Heart right ventricle (tissue), 16 donors: ENCODE results near the gene CCDC85B. TPM values are rescaled to one million over a fixed set of nuclear protein-coding genes. Genes with fewer than 3 reads are reported as not detected.

Source experiments
- ATAC-seq, 8 donors: fragments of 200-7000 bp; cut with Tn5 transposase; one replicate each; pipeline ENCODE4 v1.9.1; 2020; ENCODE audit warnings: mild to moderate bottlenecking in 8 of 8, moderate library complexity in 8 of 8, moderate number of reproducible peaks in 1 of 8
- DNase-seq, 2 donors: peaks; one replicate each; pipeline ENCODE4 v3.0.0-alpha.2; 2020
- H3K27ac ChIP-seq, 10 donors: fragments of 200-600 bp; sonication (generic) in 2 of 10; one replicate each; pipeline versions ENCODE4 v1.5.0 to v1.8.0; 2020 to 2022; ENCODE audit warnings: mild to moderate bottlenecking in 3 of 10
- H3K27me3 ChIP-seq, 7 donors: fragments of 200-600 bp; one replicate each; pipeline ENCODE4 v1.8.0; 2021 to 2022; ENCODE audit warnings: mild to moderate bottlenecking in 2 of 7
- H3K36me3 ChIP-seq, 9 donors: fragments of 200-600 bp; sonication (generic) in 1 of 9; one replicate each; pipeline versions ENCODE4 v1.5.0 to v1.8.0; 2020 to 2022; ENCODE audit warnings: mild to moderate bottlenecking in 2 of 9
- H3K4me1 ChIP-seq, 9 donors: fragments of 200-600 bp; sonication (generic) in 1 of 9; one replicate each; pipeline versions ENCODE4 v1.5.0 to v1.8.0; 2020 to 2022; ENCODE audit warnings: mild to moderate bottlenecking in 4 of 9
- H3K4me3 ChIP-seq, 10 donors: fragments of 200-600 bp; sonication (generic) in 2 of 10; one replicate each; pipeline versions ENCODE4 v1.5.0 to v1.8.0; 2020 to 2022; ENCODE audit warnings: mild to moderate bottlenecking in 7 of 10, moderate library complexity in 2 of 10
- H3K9me3 ChIP-seq, 11 donors: fragments of 200-600 bp in 10 of 11; sonication (generic) in 2 of 11; one replicate each; pipeline versions ENCODE4 v1.5.0 to v1.8.0; 2013 to 2022; ENCODE audit warnings: mild to moderate bottlenecking in 2 of 11, control low read depth in 1 of 11, moderate library complexity in 1 of 11
- WGBS, 2 donors: extraction: QIAGEN DNeasy Blood & Tissue Kit; methylation state at CpG; one replicate each; pipeline ENCODE4 v1.1.7; 2013; ENCODE audit warnings: inconsistent platforms in 1 of 2; 5-methylcytosine and 5-hydroxymethylcytosine counted together
- intact Hi-C, 10 donors: fragments of 100-400 bp; cut with DNase I; formaldehyde crosslinking; loops; one replicate each; pipeline versions ENCODE4 v1.11.1 to v1.14.2; 2022
- polyA plus RNA-seq, 2 donors: library from polyadenylated mRNA; stranded (reverse); fragments of 200-250 nt; gene quantifications; one replicate each; pipeline ENCODE4 v1.2.3, GENCODE V29; 2013
- total RNA-seq, 10 donors: library from RNA; stranded (reverse); fragmentation: NEBNext Ultra II Directional in 3 of 10; extraction: Animal tissue kit (Norgen Biotek cat#: 25700) in 3 of 10; gene quantifications; one replicate each; pipeline versions ENCODE4 v1.2.1 to v1.2.4, GENCODE V29; 2021 to 2023
- TF ChIP-seq, protein P1 (sequence below), 9 donors: fragments of 200-600 bp; sonication (generic) in 2 of 9; IDR thresholded peaks; one replicate each; pipeline versions ENCODE4 v1.5.0 to v1.8.0; 2021 to 2022; ENCODE audit warnings: antibody characterized with exemption in 9 of 9, mild to moderate bottlenecking in 5 of 9, moderate library complexity in 1 of 9
- donor health status: Arrhythmogenic right ventricular cardiomyopathy.
- donor health status: ischemic (EF 13 %, LVEDD 7.1; RV severe dilation, severe dysfunction).
- donor health status: healthy with polysubstance abuse.
- donor health status: DM: no; HTN: yes; CAD: no.
- donor health status: DM: no; HTN: no; CAD: no.
- donor health status: ischemic (EF 25% LVEDD 6.9; RV normal size, moderate dysfunction).
- donor health status: ischemic (EF 25% LVEDD 5.7; RV mildly dilated, moderate dysfunction).
- donor health status: healthy.
- donor health status: DM: yes; HTN: yes; CAD: no.
- donor health status: Ischemic cardiomyopathy.
- donor health status: ischemic (EF 35%, LVEDD 5.7; RV mildly dilated, moderate dysfunction).
- donor health status: nonischemic (EF 11% LVEDD 7.7; RV severe dilation, severe dysfunction).
- donor health status: DM: yes; HTN: yes; CAD: no.
- donor health status: PGD.
- donor health status: ischemic (EF 29% LVEDD 5.4; RV normal size, mild dysfunction).
- donor health status: nonischemic (EF 23%, LVEDD 6.1; RV moderate dilation, normal function).

CCDC85B gene
- total and polyA plus RNA-seq, 12 donors: 22.1 to 69.4 (median 35.4) TPM

DNA sequence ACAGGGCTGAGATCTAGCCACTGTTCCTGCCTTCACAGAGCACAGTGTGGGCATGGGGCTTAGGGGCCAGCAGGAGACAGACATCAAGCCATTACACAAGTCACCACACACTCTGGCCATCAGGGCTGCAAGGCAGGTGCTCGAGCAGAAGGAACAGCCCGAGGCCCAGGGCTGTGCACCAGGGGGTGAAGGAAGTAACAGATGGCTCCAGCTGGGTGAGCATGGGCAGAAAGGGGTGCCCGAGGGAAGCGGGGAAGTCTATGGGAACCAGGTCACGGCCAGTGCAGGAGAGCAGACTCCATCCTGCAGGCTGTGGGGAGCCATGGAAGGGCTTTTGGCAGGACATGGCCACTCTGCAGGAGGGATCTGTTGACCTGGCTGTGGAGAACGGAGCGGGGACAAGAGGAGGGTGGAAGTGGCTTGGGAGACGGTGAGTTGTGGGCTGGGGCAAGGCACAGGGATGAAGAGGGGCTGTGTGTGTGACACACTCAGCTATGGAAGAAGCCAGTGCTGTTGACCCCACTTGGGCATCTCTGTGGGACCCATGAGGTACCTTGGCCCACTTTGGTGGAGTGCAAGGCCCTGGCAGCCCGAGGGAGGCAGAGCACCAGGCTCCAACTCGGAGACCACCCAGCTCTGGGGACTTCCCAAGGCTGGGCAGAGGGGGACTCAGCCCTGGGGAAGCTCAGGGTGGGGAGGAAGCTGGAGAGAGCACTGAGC is 24.8 kb downstream of the CCDC85B start:
- intact Hi-C loops: loop anchor here in 3 of 10 donors (5.0 kb wide), 2 partner anchors 47 to 343 kb away; partner anchors contain the start of genes SART1 (in 2 of the 3), FAM89B (in 1 of the 3) and ZNRD2 (in 1 of the 3)
- 60 to 67% methylated on average over 10 of the region's 10 CpGs for WGBS, 2 donors
- Histone ChIP-seq H3K27ac (peak overlapping the region in 9 of 10 donors; percentile 67 to 99 (median 81)), H3K9me3 (no peaks in the 10 kb centered on the region), H3K27me3 (no peaks in the 10 kb centered on the region), H3K4me3 (peak overlapping the region in 3 of 10 donors; percentile 13 to 29 (median 21)), H3K4me1 (peaks cover 40 to 64% (median 57%) of the 10 kb centered on the region in 9 donors), H3K36me3 (peaks cover 0 to 10% (median 0%) of the 10 kb centered on the region in 9 donors)
- no peak for ATAC-seq
- DNase-seq: no peak
- TF ChIP-seq, protein P1, sequence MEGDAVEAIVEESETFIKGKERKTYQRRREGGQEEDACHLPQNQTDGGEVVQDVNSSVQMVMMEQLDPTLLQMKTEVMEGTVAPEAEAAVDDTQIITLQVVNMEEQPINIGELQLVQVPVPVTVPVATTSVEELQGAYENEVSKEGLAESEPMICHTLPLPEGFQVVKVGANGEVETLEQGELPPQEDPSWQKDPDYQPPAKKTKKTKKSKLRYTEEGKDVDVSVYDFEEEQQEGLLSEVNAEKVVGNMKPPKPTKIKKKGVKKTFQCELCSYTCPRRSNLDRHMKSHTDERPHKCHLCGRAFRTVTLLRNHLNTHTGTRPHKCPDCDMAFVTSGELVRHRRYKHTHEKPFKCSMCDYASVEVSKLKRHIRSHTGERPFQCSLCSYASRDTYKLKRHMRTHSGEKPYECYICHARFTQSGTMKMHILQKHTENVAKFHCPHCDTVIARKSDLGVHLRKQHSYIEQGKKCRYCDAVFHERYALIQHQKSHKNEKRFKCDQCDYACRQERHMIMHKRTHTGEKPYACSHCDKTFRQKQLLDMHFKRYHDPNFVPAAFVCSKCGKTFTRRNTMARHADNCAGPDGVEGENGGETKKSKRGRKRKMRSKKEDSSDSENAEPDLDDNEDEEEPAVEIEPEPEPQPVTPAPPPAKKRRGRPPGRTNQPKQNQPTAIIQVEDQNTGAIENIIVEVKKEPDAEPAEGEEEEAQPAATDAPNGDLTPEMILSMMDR (IDR thresholded peaks at IDR 0.05): no peak

DNA sequence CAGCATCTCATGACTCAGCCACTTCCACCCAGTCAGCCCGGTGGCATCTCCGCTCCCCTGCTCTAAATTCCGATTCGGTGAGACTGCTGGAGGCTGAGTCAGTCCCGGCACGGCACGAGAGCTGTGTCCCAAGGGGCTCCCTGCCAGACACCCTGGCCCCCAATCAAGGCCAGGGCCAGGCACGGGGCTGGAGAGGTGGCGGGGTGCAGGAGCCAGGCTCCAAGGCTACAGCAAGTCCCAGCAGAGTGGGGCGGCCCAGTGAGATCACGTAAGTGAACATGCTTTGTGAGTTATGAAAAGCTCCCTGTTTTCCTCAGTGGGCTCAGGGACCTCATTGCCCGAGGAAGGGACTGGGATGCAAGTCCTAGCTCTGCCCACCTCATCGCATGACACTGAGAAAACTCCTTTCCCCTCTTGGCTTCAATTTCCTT is 25.4 kb downstream of the CCDC85B start:
- Histone ChIP-seq H3K27ac (peak overlapping the region in 9 of 10 donors; percentile 67 to 99 (median 81)), H3K9me3 (no peaks in the 10 kb centered on the region), H3K36me3 (peaks cover 0 to 10% (median 0%) of the 10 kb centered on the region in 9 donors), H3K27me3 (no peaks in the 10 kb centered on the region), H3K4me1 (peaks cover 45 to 70% (median 63%) of the 10 kb centered on the region in 9 donors), H3K4me3 (peak overlapping the region in 4 of 10 donors; percentile 13 to 29 (median 18))
- 12 to 23% methylated on average over 13 of the region's 13 CpGs for WGBS, 2 donors
- intact Hi-C loops: loop anchor here in 3 of 10 donors (5.0 kb wide), 2 partner anchors 46 to 344 kb away; partner anchors contain the start of genes SART1 (in 2 of the 3), FAM89B (in 1 of the 3) and ZNRD2 (in 1 of the 3)
- ATAC-seq: peak in 7 of 8 donors; percentile 10 to 69 (median 43)
- TF ChIP-seq, protein P1 (IDR thresholded peaks at IDR 0.05): no peak
- peak; percentile 70 to 71 for DNase-seq

DNA sequence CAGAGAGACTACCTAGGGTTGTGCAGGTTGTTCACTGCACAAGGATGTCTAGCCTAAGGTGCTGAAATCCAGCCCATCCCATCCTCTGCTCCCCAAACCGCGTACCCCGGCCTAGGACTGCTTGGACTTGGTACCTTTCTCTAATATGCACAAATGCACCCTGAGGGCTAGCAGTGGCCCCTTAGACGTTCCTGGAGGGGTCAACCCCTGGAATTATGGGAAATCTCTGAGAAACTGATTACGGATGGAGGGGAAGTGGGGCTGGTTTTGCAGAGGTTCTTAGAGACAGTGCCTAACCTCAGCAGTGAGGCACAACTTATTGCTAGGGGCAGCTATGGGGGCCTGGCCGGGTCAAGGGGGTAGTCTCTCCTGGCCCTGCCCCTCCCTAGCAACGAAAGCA is 25.9 kb downstream of the CCDC85B start:
- Histone ChIP-seq H3K4me3 (peak overlapping the region in 2 of 10 donors; percentile 14 to 29), H3K27ac (peak overlapping the region in 9 of 10 donors; percentile 67 to 99 (median 81)), H3K27me3 (no peaks in the 10 kb centered on the region), H3K9me3 (no peaks in the 10 kb centered on the region), H3K4me1 (peaks cover 44 to 71% (median 63%) of the 10 kb centered on the region in 9 donors), H3K36me3 (peaks cover 0 to 16% (median 0%) of the 10 kb centered on the region in 9 donors)
- intact Hi-C loops: loop anchor here in 3 of 10 donors (5.0 kb wide), 2 partner anchors 46 to 344 kb away; partner anchors contain the start of genes SART1 (in 2 of the 3), FAM89B (in 1 of the 3) and ZNRD2 (in 1 of the 3)
- DNase-seq: no peak
- 72 to 73% methylated on average over 7 of the region's 7 CpGs for WGBS, 2 donors
- no peak for ATAC-seq
- TF ChIP-seq, protein P1 (IDR thresholded peaks at IDR 0.05): no peak

DNA sequence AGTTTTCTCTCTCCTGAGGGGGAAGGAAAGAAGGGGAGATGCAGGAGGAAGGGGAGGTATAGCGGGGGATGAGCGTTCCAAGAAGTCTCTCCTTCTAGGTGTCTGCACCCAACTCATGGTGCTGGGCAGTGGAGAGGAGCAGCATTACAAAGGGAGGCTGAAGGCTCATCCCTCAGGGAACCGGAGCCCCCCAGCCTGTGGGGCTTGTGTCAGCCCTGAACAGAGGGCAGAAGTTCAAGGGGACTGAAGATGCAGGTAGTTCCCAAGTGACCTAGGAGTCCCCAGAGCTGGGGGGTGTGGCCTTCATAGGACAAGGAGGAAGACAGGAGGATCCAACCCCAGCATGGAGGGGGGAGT is 26.6 kb downstream of the CCDC85B start:
- intact Hi-C loops: loop anchor here in 3 of 10 donors (5.0 kb wide), 2 partner anchors 45 to 345 kb away; partner anchors contain the start of genes SART1 (in 2 of the 3), FAM89B (in 1 of the 3) and ZNRD2 (in 1 of the 3)
- Histone ChIP-seq H3K36me3 (peaks cover 0 to 22% (median 0%) of the 10 kb centered on the region in 9 donors), H3K4me1 (peaks cover 37 to 64% (median 56%) of the 10 kb centered on the region in 9 donors), H3K27me3 (no peaks in the 10 kb centered on the region), H3K9me3 (no peaks in the 10 kb centered on the region), H3K27ac (peak overlapping the region in 6 of 10 donors; percentile 78 to 99 (median 96)), H3K4me3 (peak overlapping the region in 8 of 10 donors; percentile 74 to 100 (median 94))
- WGBS, 2 donors: 93 to 100% methylated on average over 3 of the region's 3 CpGs
- TF ChIP-seq, protein P1 (IDR thresholded peaks at IDR 0.05): no peak
- ATAC-seq (no peak), DNase-seq (no peak)
